GM19240 (cell line): ENCODE data around the gene SPARC.
A peak's percentile ranks its signal among the peaks of the same experiment; 100 is the strongest.

Experiments used
- DNase-seq: peaks from one replicate; pipeline ENCODE4 v3.0.0; 2011; ENCODE audit warnings: low spot score; ENCODE audit not compliant: insufficient read length

SPARC gene

GRCh38 chr5:151660616-151661495 lies 25.9 kb downstream of the SPARC start:
- no peak for DNase-seq

- peak; percentile 54 for DNase-seq
Observed at GRCh38 chr5:151659001-151659754, 27.5 kb downstream of the SPARC start.

- no peak for DNase-seq
Observed at GRCh38 chr5:151657114-151657513, 29.6 kb downstream of the SPARC start.

GRCh38 chr5:151656311-151656710 lies 30.4 kb downstream of the SPARC start:
- DNase-seq = no peak

- DNase-seq = peak; percentile 76
Observed at GRCh38 chr5:151651997-151652645, 34.6 kb downstream of the SPARC start.

- no peak for DNase-seq
Observed at GRCh38 chr5:151648988-151649387, 37.7 kb downstream of the SPARC start.

- DNase-seq = no peak
Observed at GRCh38 chr5:151648089-151648488, 38.6 kb downstream of the SPARC start.

GRCh38 chr5:151647320-151647861 lies 39.3 kb downstream of the SPARC start:
- DNase-seq = no peak

- DNase-seq = no peak
Observed at GRCh38 chr5:151646334-151646733, 40.4 kb downstream of the SPARC start.

- no peak for DNase-seq
Observed at GRCh38 chr5:151643388-151643787, 43.3 kb downstream of the SPARC start.

GRCh38 chr5:151642472-151643140 lies 44.1 kb downstream of the SPARC start:
- no peak for DNase-seq

- DNase-seq = no peak
Observed at GRCh38 chr5:151638619-151639018, 48.1 kb downstream of the SPARC start.

- DNase-seq = no peak
Observed at GRCh38 chr5:151637676-151638075, 49.0 kb downstream of the SPARC start.

GRCh38 chr5:151633892-151634291 lies 52.8 kb downstream of the SPARC start:
- DNase-seq = no peak

GRCh38 chr5:151632941-151633340 lies 53.8 kb downstream of the SPARC start:
- DNase-seq = no peak

- DNase-seq = no peak
Observed at GRCh38 chr5:151632524-151632923, 54.2 kb downstream of the SPARC start.

GRCh38 chr5:151631941-151632340 lies 54.8 kb downstream of the SPARC start:
- no peak for DNase-seq

GRCh38 chr5:151630088-151630487 lies 56.6 kb downstream of the SPARC start:
- no peak for DNase-seq

- DNase-seq = no peak
Observed at GRCh38 chr5:151628112-151628823, 58.4 kb downstream of the SPARC start.

- DNase-seq = no peak
Observed at GRCh38 chr5:151627650-151628049, 59.1 kb downstream of the SPARC start.

- no peak for DNase-seq
Observed at GRCh38 chr5:151625285-151625684, 61.4 kb downstream of the SPARC start.
